MM.1S (cell line): ENCODE measurements around the gene CES4A.
"Not testable (repeated sequence)": the region's sequence is repeated elsewhere in the genome, so short reads cannot be mapped to it uniquely, and the experiment has no call there.

ENCODE experiments used
- DNase-seq: peaks from one replicate; pipeline ENCODE4 v3.0.0-alpha.2; 2015
- H2AFZ ChIP-seq: fragments of 300-600 bp; sonication (generic); 2 replicates; pipeline ENCODE4 v1.6.0; 2016; ENCODE audit warnings: antibody characterized with exemption, low read length
- H3F3A ChIP-seq: fragments of 300-600 bp; sonication (generic); 2 replicates; pipeline ENCODE4 v1.6.1; 2016; ENCODE audit warnings: mild to moderate bottlenecking, antibody characterized with exemption, low read length, moderate library complexity, mixed read lengths; ENCODE audit not compliant: insufficient read depth
- H3K27ac ChIP-seq: fragments of 300-600 bp; sonication (generic); 2 replicates; pipeline ENCODE4 v1.5.1; 2016; ENCODE audit warnings: mild to moderate bottlenecking, low read length
- H3K27me3 ChIP-seq: fragments of 300-600 bp; sonication (generic); replicated peaks from 2 replicates; pipeline ENCODE4 v1.6.0; 2016; ENCODE audit warnings: low read length; ENCODE audit not compliant: insufficient read depth
- H3K36me3 ChIP-seq: fragments of 300-600 bp; sonication (generic); replicated peaks from 2 replicates; pipeline ENCODE4 v1.6.1; 2016; ENCODE audit warnings: mild to moderate bottlenecking, low read length, mixed read lengths; ENCODE audit not compliant: insufficient read depth
- H3K4me1 ChIP-seq: fragments of 300-600 bp; sonication (generic); 2 replicates; pipeline ENCODE4 v1.6.1; 2016; ENCODE audit warnings: low read length, mixed read lengths
- H3K4me2 ChIP-seq: fragments of 300-600 bp; sonication (generic); 2 replicates; pipeline ENCODE4 v1.6.0; 2016; ENCODE audit warnings: low read depth, low read length
- H3K4me3 ChIP-seq: fragments of 300-600 bp; sonication (generic); 2 replicates; pipeline ENCODE4 v1.5.1; 2016; ENCODE audit warnings: low read length, mixed read lengths
- H3K79me2 ChIP-seq: fragments of 300-600 bp; sonication (generic); 2 replicates; pipeline ENCODE4 v1.6.1; 2016; ENCODE audit warnings: mixed run types, low read length, mixed read lengths
- H3K9ac ChIP-seq: fragments of 300-600 bp; sonication (generic); 2 replicates; pipeline ENCODE4 v1.6.1; 2016; ENCODE audit warnings: low read length, mixed read lengths
- H3K9me2 ChIP-seq: fragments of 300-600 bp; sonication (generic); replicated peaks from 2 replicates; pipeline ENCODE4 v1.6.1; 2016; ENCODE audit warnings: mild to moderate bottlenecking, low read length, mixed read lengths; ENCODE audit not compliant: insufficient read depth
- H3K9me3 ChIP-seq: fragments of 300-600 bp; sonication (generic); replicated peaks from 2 replicates; pipeline ENCODE4 v1.6.1; 2016; ENCODE audit warnings: mild to moderate bottlenecking, low read length, mixed read lengths; ENCODE audit not compliant: insufficient read depth
- H4K20me1 ChIP-seq: fragments of 300-600 bp; sonication (generic); 2 replicates; pipeline ENCODE4 v1.6.1; 2016; ENCODE audit warnings: mild to moderate bottlenecking, low read length, moderate library complexity, mixed read lengths; ENCODE audit not compliant: insufficient read depth
- EZH2 ChIP-seq: fragments of 300-600 bp; sonication (generic); optimal IDR thresholded peaks from 2 replicates; pipeline ENCODE3; 2017; ENCODE audit warnings: low read depth, mild to moderate bottlenecking, antibody characterized with exemption, low read length, mixed read lengths
- EZH2phosphoT487 ChIP-seq: fragments of 300-600 bp; sonication (generic); IDR thresholded peaks from 2 replicates; pipeline ENCODE4 v1.6.1; 2018; ENCODE audit warnings: antibody characterized with exemption, low read length
- TF ChIP-seq, protein P1 (sequence below): fragments of 300-600 bp; sonication (generic); IDR thresholded peaks from 2 replicates; pipeline ENCODE4 v1.5.1; 2016; ENCODE audit warnings: antibody characterized with exemption, low read length, mixed read lengths

CES4A gene

GRCh38 chr16:66973716-66974115 lies 14.7 kb upstream of the CES4A start:
- Histone ChIP-seq H3K4me3 (no peak overlapping the region), H4K20me1 (no peaks in the 10 kb centered on the region), H3K4me2 (no peak overlapping the region), H3K79me2 (no peaks in the 10 kb centered on the region), H3K4me1 (peaks cover 4% of the 10 kb centered on the region; the same call in 1 of the 2 replicates), H3K9ac (no peak overlapping the region), H2AFZ (no peak overlapping the region), H3K27ac (no peak overlapping the region), H3K9me3 (no peaks in the 10 kb centered on the region), H3F3A (no peaks in the 10 kb centered on the region), H3K9me2 (no peaks in the 10 kb centered on the region), H3K27me3 (no peaks in the 10 kb centered on the region), H3K36me3 (no peaks in the 10 kb centered on the region)
- DNase-seq: no peak
- no peak for TF ChIP-seq EZH2phosphoT487
- TF ChIP-seq, protein P1, sequence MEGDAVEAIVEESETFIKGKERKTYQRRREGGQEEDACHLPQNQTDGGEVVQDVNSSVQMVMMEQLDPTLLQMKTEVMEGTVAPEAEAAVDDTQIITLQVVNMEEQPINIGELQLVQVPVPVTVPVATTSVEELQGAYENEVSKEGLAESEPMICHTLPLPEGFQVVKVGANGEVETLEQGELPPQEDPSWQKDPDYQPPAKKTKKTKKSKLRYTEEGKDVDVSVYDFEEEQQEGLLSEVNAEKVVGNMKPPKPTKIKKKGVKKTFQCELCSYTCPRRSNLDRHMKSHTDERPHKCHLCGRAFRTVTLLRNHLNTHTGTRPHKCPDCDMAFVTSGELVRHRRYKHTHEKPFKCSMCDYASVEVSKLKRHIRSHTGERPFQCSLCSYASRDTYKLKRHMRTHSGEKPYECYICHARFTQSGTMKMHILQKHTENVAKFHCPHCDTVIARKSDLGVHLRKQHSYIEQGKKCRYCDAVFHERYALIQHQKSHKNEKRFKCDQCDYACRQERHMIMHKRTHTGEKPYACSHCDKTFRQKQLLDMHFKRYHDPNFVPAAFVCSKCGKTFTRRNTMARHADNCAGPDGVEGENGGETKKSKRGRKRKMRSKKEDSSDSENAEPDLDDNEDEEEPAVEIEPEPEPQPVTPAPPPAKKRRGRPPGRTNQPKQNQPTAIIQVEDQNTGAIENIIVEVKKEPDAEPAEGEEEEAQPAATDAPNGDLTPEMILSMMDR: no peak
- no peak for TF ChIP-seq EZH2

GRCh38 chr16:66974156-66974931 lies 14.0 kb upstream of the CES4A start:
- H3K27ac ChIP-seq, H3K4me2 ChIP-seq, H3K4me1 ChIP-seq, H3K4me3 ChIP-seq, H4K20me1 ChIP-seq, H3K9ac ChIP-seq, DNase-seq, H2AFZ ChIP-seq, H3K79me2 ChIP-seq, H3K27me3 ChIP-seq, H3K9me3 ChIP-seq, H3K36me3 ChIP-seq, H3F3A ChIP-seq, H3K9me2 ChIP-seq: not testable (repeated sequence)

GRCh38 chr16:66974932-66975246 lies 13.5 kb upstream of the CES4A start:
- not testable (repeated sequence) for H3K9ac ChIP-seq, H3K27ac ChIP-seq, H3K79me2 ChIP-seq, H3K36me3 ChIP-seq, H3K4me1 ChIP-seq, H3K9me3 ChIP-seq, H3K27me3 ChIP-seq, H3F3A ChIP-seq, H3K9me2 ChIP-seq, H4K20me1 ChIP-seq
- peak overlapping the region; percentile 57; the same call in 1 of the 2 replicates for H2AFZ ChIP-seq
- H3K4me2 ChIP-seq: peak overlapping the region; percentile 50; the same call in 1 of the 2 replicates
- peak; percentile 22 for DNase-seq
- H3K4me3 ChIP-seq: 0 out of 2 replicates have a peak overlapping the region, but pooled peaks have one; percentile 35

DNA sequence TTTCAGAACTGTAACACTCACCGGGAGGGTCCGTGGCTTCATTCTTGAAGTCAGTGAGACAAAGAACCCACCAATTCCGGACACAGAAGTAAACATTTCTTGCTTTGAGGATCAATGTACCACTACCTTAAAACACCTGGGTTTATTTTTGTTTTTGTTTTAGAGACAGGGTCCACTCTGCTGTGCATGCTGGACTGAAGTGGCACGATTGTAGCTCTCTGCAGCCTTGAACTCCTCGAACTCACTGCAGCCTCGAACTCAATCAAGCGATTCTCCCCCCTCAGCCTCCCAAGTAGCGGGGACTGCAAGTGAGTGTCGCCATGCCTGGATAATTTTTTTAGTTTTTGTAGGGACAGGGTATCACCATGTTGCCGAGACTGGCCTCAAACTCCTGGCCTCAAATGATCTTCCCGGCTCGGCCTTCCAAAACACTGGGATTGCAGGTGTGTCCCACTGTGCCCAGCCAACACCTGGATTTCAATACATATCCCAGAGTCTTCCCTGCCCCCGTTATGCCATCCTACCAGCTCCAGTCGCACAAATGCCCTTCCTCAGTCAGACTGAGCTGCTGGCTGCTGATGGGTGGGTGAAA lies 13.0 kb upstream of the CES4A start:
- H3K36me3 ChIP-seq: no peaks in the 10 kb centered on the region
- no peak for TF ChIP-seq EZH2
- no peaks in the 10 kb centered on the region for H4K20me1 ChIP-seq
- H3K9me3 ChIP-seq: no peaks in the 10 kb centered on the region
- H3K4me2 ChIP-seq: peak overlapping the region; percentile 50; the same call in 1 of the 2 replicates
- no peaks in the 10 kb centered on the region for H3F3A ChIP-seq
- H3K27me3 ChIP-seq: no peaks in the 10 kb centered on the region
- peak overlapping the region; percentile 57 for H2AFZ ChIP-seq
- H3K4me1 ChIP-seq: peaks cover 4% of the 10 kb centered on the region; the same call in 1 of the 2 replicates
- peak overlapping the region; percentile 35 for H3K4me3 ChIP-seq
- H3K9me2 ChIP-seq: no peaks in the 10 kb centered on the region
- no peak for DNase-seq
- no peak overlapping the region for H3K27ac ChIP-seq
- no peak overlapping the region for H3K9ac ChIP-seq
- H3K79me2 ChIP-seq: no peaks in the 10 kb centered on the region
